Kidney (tissue), 14 donors: Measurements from ENCODE around the gene CARMIL3. TPM values are rescaled to one million over a fixed set of nuclear protein-coding genes. Genes with fewer than 3 reads are reported as not detected.

ENCODE experiments used
- DNase-seq, 5 donors: peaks; one replicate each; pipeline ENCODE4 v3.0.0-alpha.2; 2013 to 2020
- FAIRE-seq: peaks from 2 replicates; lab custom pipeline; 2012; peaks lifted over from hg19 to GRCh38; lab: Jason Lieb, UNC
- H3K27ac ChIP-seq, 2 donors: one replicate each; pipeline ENCODE4 v1.7.0; 2013; ENCODE audit warnings: low read depth in 2 of 2, low read length in 2 of 2, inconsistent platforms in 1 of 2
- H3K27me3 ChIP-seq: one replicate; pipeline ENCODE4 v1.7.1; 2013; ENCODE audit warnings: low read length, inconsistent platforms; ENCODE audit not compliant: control insufficient read depth, insufficient read depth
- H3K36me3 ChIP-seq, 3 donors: one replicate each; pipeline versions ENCODE4 v1.7.0 to v1.7.1; 2013; ENCODE audit warnings: low read length in 3 of 3, control low read depth in 1 of 3, inconsistent platforms in 1 of 3; ENCODE audit not compliant: insufficient read depth in 3 of 3, control insufficient read depth in 2 of 3
- H3K4me1 ChIP-seq, 3 donors: one replicate each; pipeline versions ENCODE4 v1.7.0 to v1.7.1; 2013; ENCODE audit warnings: low read length in 3 of 3, inconsistent platforms in 1 of 3, low read depth in 1 of 3; ENCODE audit not compliant: control insufficient read depth in 2 of 3, insufficient read depth in 2 of 3
- H3K4me3 ChIP-seq, 3 donors: one replicate each; pipeline versions ENCODE4 v1.7.0 to v1.8.1; 2013; ENCODE audit warnings: low read length in 3 of 3, control low read depth in 1 of 3, inconsistent platforms in 1 of 3
- H3K9ac ChIP-seq, 3 donors: one replicate each; pipeline versions ENCODE4 v1.7.0 to v1.7.1; 2013; ENCODE audit warnings: low read length in 3 of 3, control low read depth in 1 of 3, inconsistent platforms in 1 of 3
- H3K9me3 ChIP-seq, 3 donors: one replicate each; pipeline versions ENCODE4 v1.7.0 to v1.7.1; 2013; ENCODE audit warnings: low read length in 3 of 3, control low read depth in 1 of 3, inconsistent platforms in 1 of 3; ENCODE audit not compliant: control insufficient read depth in 2 of 3, insufficient read depth in 1 of 3
- intact Hi-C: fragments of 100-400 bp; cut with DNase I; formaldehyde crosslinking; loops from one replicate; pipeline ENCODE4 v1.11.1; 2022
- polyA plus RNA-seq: library from polyadenylated mRNA; stranded (reverse); fragments of 350-450 nt; fragmentation: Illumina TruSeq; extraction: RNeasy Lipid Tissue Mini Kit (QIAGEN cat#74804); gene quantifications from one replicate; pipeline ENCODE4 v1.2.3, GENCODE V29; 2014; ENCODE audit warnings: low read depth, low replicate concordance; ENCODE audit not compliant: insufficient read depth
- total RNA-seq: library from RNA; stranded (reverse); fragmentation: NEBNext Ultra II Directional; extraction: Animal tissue kit (Norgen Biotek cat#: 25700); gene quantifications from one replicate; pipeline ENCODE4 v1.2.1, GENCODE V29; 2021
- TF ChIP-seq, protein P1 (sequence below): IDR thresholded peaks from 3 replicates; pipeline ENCODE4 v1.5.1; 2012; ENCODE audit warnings: mild to moderate bottlenecking, moderate library complexity, borderline replicate concordance; ENCODE audit not compliant: insufficient read depth; ENCODE audit errors: extremely low read depth
- donor health status: control.
- donor health status: control.
- donor health status: control.
- donor health status: control.
- donor health status: control.
- donor health status: DM: yes; HTN: yes; CAD: no.
- donor health status: Normal renal cell carcinoma (clear cell type).

CARMIL3 gene
- total and polyA plus RNA-seq, 2 donors from 2014 or later: 1.4 to 1.5 TPM

GRCh38 chr14:24064856-24065255, 13.0 kb downstream of the CARMIL3 start:
- Histone ChIP-seq H3K27ac (no peak overlapping the region), H3K9ac (no peak overlapping the region), H3K9me3 (no peaks in the 10 kb centered on the region), H3K4me3 (no peak overlapping the region), H3K36me3 (no peaks in the 10 kb centered on the region), H3K27me3 (no peaks in the 10 kb centered on the region), H3K4me1 (peaks cover 0 to 23% (median 12%) of the 10 kb centered on the region in 3 donors)
- DNase-seq (peak in 1 of 5 donors; percentile 44), FAIRE-seq (no peak)
- intact Hi-C loops: no loop called here
- TF ChIP-seq, protein P1, sequence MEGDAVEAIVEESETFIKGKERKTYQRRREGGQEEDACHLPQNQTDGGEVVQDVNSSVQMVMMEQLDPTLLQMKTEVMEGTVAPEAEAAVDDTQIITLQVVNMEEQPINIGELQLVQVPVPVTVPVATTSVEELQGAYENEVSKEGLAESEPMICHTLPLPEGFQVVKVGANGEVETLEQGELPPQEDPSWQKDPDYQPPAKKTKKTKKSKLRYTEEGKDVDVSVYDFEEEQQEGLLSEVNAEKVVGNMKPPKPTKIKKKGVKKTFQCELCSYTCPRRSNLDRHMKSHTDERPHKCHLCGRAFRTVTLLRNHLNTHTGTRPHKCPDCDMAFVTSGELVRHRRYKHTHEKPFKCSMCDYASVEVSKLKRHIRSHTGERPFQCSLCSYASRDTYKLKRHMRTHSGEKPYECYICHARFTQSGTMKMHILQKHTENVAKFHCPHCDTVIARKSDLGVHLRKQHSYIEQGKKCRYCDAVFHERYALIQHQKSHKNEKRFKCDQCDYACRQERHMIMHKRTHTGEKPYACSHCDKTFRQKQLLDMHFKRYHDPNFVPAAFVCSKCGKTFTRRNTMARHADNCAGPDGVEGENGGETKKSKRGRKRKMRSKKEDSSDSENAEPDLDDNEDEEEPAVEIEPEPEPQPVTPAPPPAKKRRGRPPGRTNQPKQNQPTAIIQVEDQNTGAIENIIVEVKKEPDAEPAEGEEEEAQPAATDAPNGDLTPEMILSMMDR: no peak

DNA sequence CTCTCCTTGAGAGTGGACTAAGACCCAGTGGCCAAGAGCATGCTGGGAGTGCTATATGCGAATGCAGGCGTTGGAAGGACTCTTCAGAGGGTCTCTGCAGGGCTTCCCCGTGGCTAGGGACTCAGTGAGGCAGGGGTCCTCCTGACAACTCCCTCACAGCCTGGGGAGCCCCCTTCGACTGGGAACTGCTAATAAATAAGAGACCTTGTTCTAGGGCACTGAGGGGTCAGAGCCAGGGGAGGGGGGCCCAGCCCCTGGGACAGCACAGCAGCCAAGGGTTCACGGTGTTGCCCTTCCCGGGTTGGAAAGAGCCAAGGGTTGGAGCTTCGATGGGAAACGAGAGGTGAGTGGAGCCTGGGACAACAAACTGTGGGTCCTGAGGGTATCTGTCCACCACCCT, 13.6 kb downstream of the CARMIL3 start:
- peak in 1 of 5 donors; percentile 43 for DNase-seq
- TF ChIP-seq, protein P1: no peak
- intact Hi-C loops: no loop called here
- no peak overlapping the region for H3K4me3 ChIP-seq
- no peaks in the 10 kb centered on the region for H3K9me3 ChIP-seq
- no peak overlapping the region for H3K27ac ChIP-seq
- H3K4me1 ChIP-seq: peaks cover 0 to 20% (median 12%) of the 10 kb centered on the region in 3 donors
- no peaks in the 10 kb centered on the region for H3K36me3 ChIP-seq
- FAIRE-seq: no peak
- no peaks in the 10 kb centered on the region for H3K27me3 ChIP-seq
- H3K9ac ChIP-seq: no peak overlapping the region

- Histone ChIP-seq H3K9ac (no peak overlapping the region), H3K27me3 (no peaks in the 10 kb centered on the region), H3K36me3 (no peaks in the 10 kb centered on the region), H3K4me1 (peaks cover 0 to 9% (median 4%) of the 10 kb centered on the region in 3 donors), H3K9me3 (no peaks in the 10 kb centered on the region), H3K4me3 (no peak overlapping the region), H3K27ac (no peak overlapping the region)
- intact Hi-C loops: no loop called here
- FAIRE-seq (no peak), DNase-seq (peak in 1 of 5 donors; percentile 22)
- TF ChIP-seq, protein P1: no peak
Measured at GRCh38 chr14:24066496-24067132, 14.8 kb downstream of the CARMIL3 start.
